ENCODE results near the gene CELF2.

CELF2 gene

GRCh38 chr10:11235771-11236170 lies 218.1 kb downstream of the CELF2 start:
- H3K27ac ChIP-seq (ENCODE audit: low read depth, low read length) = no peak overlapping the region
- H3K4me1 ChIP-seq (ENCODE audit: control insufficient read depth in 1 of 2, insufficient read depth in 2 of 2, low read length in 2 of 2) = peaks cover 4 to 11% of the 10 kb centered on the region in 2 donors
- no peaks in the 10 kb centered on the region for H3K36me3 ChIP-seq (ENCODE audit: control insufficient read depth in 1 of 2, insufficient read depth in 2 of 2, low read length in 2 of 2)
- H3K4me3 ChIP-seq (ENCODE audit: low read depth in 1 of 2, low read length in 2 of 2) = no peak overlapping the region
- no peaks in the 10 kb centered on the region for H3K27me3 ChIP-seq (ENCODE audit: control insufficient read depth in 1 of 2, insufficient read depth in 2 of 2, low read length in 2 of 2)
- no peak overlapping the region for H3K9ac ChIP-seq (ENCODE audit: low read depth in 1 of 2, low read length in 2 of 2)
- no peaks in the 10 kb centered on the region for H3K9me3 ChIP-seq (ENCODE audit: control insufficient read depth in 1 of 2, low read length in 2 of 2)

DNA sequence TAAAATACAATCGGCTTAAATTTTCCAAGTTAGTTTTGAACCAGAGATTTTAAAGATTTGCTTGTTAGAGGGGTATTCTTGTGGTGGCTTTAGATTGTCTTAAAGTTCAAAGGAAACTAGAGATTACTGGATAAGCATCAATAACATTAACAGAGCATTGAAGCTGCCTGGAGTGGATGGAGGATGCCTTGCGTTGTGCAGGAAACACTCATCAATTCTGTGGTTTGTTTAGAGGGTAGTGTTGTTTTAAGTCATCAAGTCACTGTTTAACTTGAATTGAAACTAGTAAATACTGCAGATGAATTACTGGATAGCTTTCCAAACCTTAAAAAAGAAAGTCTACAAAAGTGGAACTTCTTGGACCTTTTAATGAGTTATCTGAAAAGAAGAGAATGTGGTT lies 218.6 kb downstream of the CELF2 start:
- Histone ChIP-seq H3K4me1 (ENCODE audit: control insufficient read depth in 1 of 2, insufficient read depth in 2 of 2, low read length in 2 of 2) (peaks cover 4 to 11% of the 10 kb centered on the region in 2 donors), H3K4me3 (ENCODE audit: low read depth in 1 of 2, low read length in 2 of 2) (no peak overlapping the region), H3K27me3 (ENCODE audit: control insufficient read depth in 1 of 2, insufficient read depth in 2 of 2, low read length in 2 of 2) (no peaks in the 10 kb centered on the region), H3K9me3 (ENCODE audit: control insufficient read depth in 1 of 2, low read length in 2 of 2) (no peaks in the 10 kb centered on the region), H3K27ac (ENCODE audit: low read depth, low read length) (no peak overlapping the region), H3K36me3 (ENCODE audit: control insufficient read depth in 1 of 2, insufficient read depth in 2 of 2, low read length in 2 of 2) (no peaks in the 10 kb centered on the region), H3K9ac (ENCODE audit: low read depth in 1 of 2, low read length in 2 of 2) (no peak overlapping the region)

GRCh38 chr10:11237571-11237970 lies 219.9 kb downstream of the CELF2 start:
- Histone ChIP-seq H3K4me1 (ENCODE audit: control insufficient read depth in 1 of 2, insufficient read depth in 2 of 2, low read length in 2 of 2) (peaks cover 12 to 19% of the 10 kb centered on the region in 2 donors), H3K27ac (ENCODE audit: low read depth, low read length) (no peak overlapping the region), H3K36me3 (ENCODE audit: control insufficient read depth in 1 of 2, insufficient read depth in 2 of 2, low read length in 2 of 2) (no peaks in the 10 kb centered on the region), H3K27me3 (ENCODE audit: control insufficient read depth in 1 of 2, insufficient read depth in 2 of 2, low read length in 2 of 2) (no peaks in the 10 kb centered on the region), H3K9me3 (ENCODE audit: control insufficient read depth in 1 of 2, low read length in 2 of 2) (no peaks in the 10 kb centered on the region), H3K9ac (ENCODE audit: low read depth in 1 of 2, low read length in 2 of 2) (no peak overlapping the region), H3K4me3 (ENCODE audit: low read depth in 1 of 2, low read length in 2 of 2) (no peak overlapping the region)

DNA sequence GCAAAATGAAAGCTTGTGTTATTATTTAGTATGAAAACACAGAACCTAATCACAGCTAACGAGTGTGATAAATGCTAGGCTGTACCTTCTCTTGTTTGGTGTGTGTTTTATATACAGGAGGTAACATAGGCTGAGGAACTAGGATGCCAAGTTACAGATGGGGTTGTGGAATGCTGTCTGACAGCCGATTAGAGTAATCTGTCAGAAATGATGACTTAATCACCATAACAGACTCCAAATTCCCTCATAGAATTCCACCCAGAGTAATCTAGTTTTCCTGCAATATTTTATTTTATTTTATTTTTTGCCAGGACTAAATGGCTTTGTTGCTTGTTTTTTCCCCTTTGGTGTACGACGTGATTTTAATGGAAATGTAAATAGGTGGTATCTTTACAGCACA lies 221.2 kb downstream of the CELF2 start:
- Histone ChIP-seq H3K27ac (ENCODE audit: low read depth, low read length) (no peak overlapping the region), H3K9me3 (ENCODE audit: control insufficient read depth in 1 of 2, low read length in 2 of 2) (no peaks in the 10 kb centered on the region)

GRCh38 chr10:11240641-11241040 lies 223.0 kb downstream of the CELF2 start:
- H3K4me3 ChIP-seq (ENCODE audit: low read depth in 1 of 2, low read length in 2 of 2) = no peak overlapping the region
- peaks cover 20 to 34% of the 10 kb centered on the region in 2 donors for H3K4me1 ChIP-seq (ENCODE audit: control insufficient read depth in 1 of 2, insufficient read depth in 2 of 2, low read length in 2 of 2)
- H3K9me3 ChIP-seq (ENCODE audit: control insufficient read depth in 1 of 2, low read length in 2 of 2) = no peaks in the 10 kb centered on the region
- no peak overlapping the region for H3K27ac ChIP-seq (ENCODE audit: low read depth, low read length)
- no peak overlapping the region for H3K9ac ChIP-seq (ENCODE audit: low read depth in 1 of 2, low read length in 2 of 2)
- H3K27me3 ChIP-seq (ENCODE audit: control insufficient read depth in 1 of 2, insufficient read depth in 2 of 2, low read length in 2 of 2) = no peaks in the 10 kb centered on the region
- no peaks in the 10 kb centered on the region for H3K36me3 ChIP-seq (ENCODE audit: control insufficient read depth in 1 of 2, insufficient read depth in 2 of 2, low read length in 2 of 2)

More for the DNA sequence above, 221.2 kb downstream of the CELF2 start:
- H3K36me3 ChIP-seq (ENCODE audit: control insufficient read depth in 1 of 2, insufficient read depth in 2 of 2, low read length in 2 of 2) = no peaks in the 10 kb centered on the region
- no peak overlapping the region for H3K9ac ChIP-seq (ENCODE audit: low read depth in 1 of 2, low read length in 2 of 2)
- H3K27me3 ChIP-seq (ENCODE audit: control insufficient read depth in 1 of 2, insufficient read depth in 2 of 2, low read length in 2 of 2) = no peaks in the 10 kb centered on the region
- H3K4me1 ChIP-seq (ENCODE audit: control insufficient read depth in 1 of 2, insufficient read depth in 2 of 2, low read length in 2 of 2) = peaks cover 15 to 29% of the 10 kb centered on the region in 2 donors
- no peak overlapping the region for H3K4me3 ChIP-seq (ENCODE audit: low read depth in 1 of 2, low read length in 2 of 2)

DNA sequence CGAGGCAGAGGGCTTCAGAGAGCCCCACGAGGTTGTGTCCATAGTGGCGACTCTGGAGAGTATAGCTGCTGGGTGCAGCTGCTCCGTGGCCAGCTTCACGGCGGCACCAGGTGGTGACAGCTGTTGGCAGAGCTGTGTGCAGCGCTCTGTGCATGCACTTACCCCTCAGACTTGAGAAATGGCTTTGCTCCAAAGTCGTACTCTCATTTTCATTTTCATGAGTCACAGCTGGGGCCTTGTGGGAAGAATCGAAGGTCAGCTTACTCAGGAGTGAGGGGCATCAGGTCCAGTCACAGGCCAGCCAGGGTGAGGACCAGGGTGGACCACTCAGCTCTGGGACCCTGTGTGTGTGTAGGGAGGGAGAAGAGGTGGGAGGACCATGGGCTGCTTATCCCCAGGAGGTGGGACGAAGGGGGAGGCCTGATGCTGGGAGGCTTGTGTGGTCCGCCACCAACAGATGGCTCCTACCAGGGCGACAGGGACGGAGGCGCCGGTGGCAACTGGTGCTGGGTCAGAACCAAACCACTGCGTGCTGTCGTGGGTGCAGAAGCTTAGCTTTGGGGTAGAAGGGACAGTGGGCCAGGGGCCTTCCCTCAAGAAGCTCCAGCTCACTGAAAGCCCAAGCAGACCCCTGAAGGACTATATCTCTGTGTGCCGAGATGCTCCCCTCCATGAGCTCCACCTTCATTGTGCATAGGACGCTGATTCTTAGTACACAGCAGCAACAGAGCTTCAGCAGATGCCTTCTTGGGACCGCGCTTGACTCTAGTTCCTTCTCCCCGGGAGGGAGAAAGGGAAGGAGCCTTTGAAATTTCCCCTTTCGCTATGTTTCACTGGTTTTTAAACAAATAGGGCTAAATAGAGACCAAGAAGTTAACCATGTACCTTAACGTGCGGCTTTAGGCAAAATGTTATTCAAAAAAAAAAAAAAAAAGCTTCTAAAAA lies 225.0 kb downstream of the CELF2 start:
- H3K27ac ChIP-seq (ENCODE audit: low read depth, low read length) = peak overlapping the region; percentile 22

DNA sequence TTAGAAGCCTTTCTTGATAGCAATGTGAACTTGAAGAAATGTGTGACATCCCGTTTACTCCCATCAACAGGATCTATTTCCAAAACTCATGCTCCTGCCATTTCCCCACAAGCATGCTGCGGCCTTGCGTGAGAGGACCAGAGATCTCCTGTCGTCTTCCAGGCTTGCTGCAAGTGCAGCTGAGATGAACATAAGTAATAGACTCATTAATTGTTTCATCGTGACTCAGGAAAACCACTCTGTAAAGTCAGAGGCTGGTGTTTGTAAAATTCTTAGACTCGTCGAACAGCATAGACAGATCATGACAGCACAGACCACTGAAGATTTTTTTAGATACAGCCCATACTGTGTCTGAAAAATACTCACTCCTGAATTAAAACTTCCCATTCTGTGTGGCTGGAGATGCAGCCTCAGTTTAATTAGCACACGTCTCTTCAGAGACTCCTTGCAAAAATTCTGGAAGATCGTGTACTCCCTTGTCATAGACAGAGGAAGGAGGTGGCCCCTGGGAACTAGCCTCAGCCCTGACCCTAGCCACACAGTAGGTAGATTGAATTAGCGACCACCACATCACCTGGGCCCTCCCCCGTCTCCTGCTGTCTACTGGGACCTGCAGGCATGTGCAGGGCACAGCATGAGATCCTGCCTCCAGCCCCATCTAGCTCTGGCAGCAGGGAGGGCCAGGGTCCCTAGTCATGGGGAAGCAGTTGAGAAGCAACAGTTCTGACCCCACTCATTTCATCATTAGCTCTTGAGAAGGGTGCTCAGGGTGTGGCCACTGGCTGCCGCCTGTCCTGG lies 226.0 kb downstream of the CELF2 start:
- Histone ChIP-seq H3K4me3 (ENCODE audit: low read depth in 1 of 2, low read length in 2 of 2) (no peak overlapping the region), H3K4me1 (ENCODE audit: control insufficient read depth in 1 of 2, insufficient read depth in 2 of 2, low read length in 2 of 2) (peaks cover 28 to 33% of the 10 kb centered on the region in 2 donors), H3K9me3 (ENCODE audit: control insufficient read depth in 1 of 2, low read length in 2 of 2) (no peaks in the 10 kb centered on the region), H3K9ac (ENCODE audit: low read depth in 1 of 2, low read length in 2 of 2) (no peak overlapping the region), H3K36me3 (ENCODE audit: control insufficient read depth in 1 of 2, insufficient read depth in 2 of 2, low read length in 2 of 2) (no peaks in the 10 kb centered on the region), H3K27ac (ENCODE audit: low read depth, low read length) (no peak overlapping the region), H3K27me3 (ENCODE audit: control insufficient read depth in 1 of 2, insufficient read depth in 2 of 2, low read length in 2 of 2) (no peaks in the 10 kb centered on the region)

More for the DNA sequence above, 225.0 kb downstream of the CELF2 start:
- Histone ChIP-seq H3K4me1 (ENCODE audit: control insufficient read depth in 1 of 2, insufficient read depth in 2 of 2, low read length in 2 of 2) (peaks cover 28 to 33% of the 10 kb centered on the region in 2 donors), H3K9ac (ENCODE audit: low read depth in 1 of 2, low read length in 2 of 2) (peak overlapping the region in 1 of 2 donors; percentile 39), H3K4me3 (ENCODE audit: low read depth in 1 of 2, low read length in 2 of 2) (peak overlapping the region in 1 of 2 donors; percentile 45), H3K36me3 (ENCODE audit: control insufficient read depth in 1 of 2, insufficient read depth in 2 of 2, low read length in 2 of 2) (no peaks in the 10 kb centered on the region), H3K9me3 (ENCODE audit: control insufficient read depth in 1 of 2, low read length in 2 of 2) (no peaks in the 10 kb centered on the region), H3K27me3 (ENCODE audit: control insufficient read depth in 1 of 2, insufficient read depth in 2 of 2, low read length in 2 of 2) (no peaks in the 10 kb centered on the region)

- Histone ChIP-seq H3K27me3 (ENCODE audit: control insufficient read depth in 1 of 2, insufficient read depth in 2 of 2, low read length in 2 of 2) (no peaks in the 10 kb centered on the region), H3K27ac (ENCODE audit: low read depth, low read length) (no peak overlapping the region), H3K4me1 (ENCODE audit: control insufficient read depth in 1 of 2, insufficient read depth in 2 of 2, low read length in 2 of 2) (peaks cover 28 to 33% of the 10 kb centered on the region in 2 donors), H3K36me3 (ENCODE audit: control insufficient read depth in 1 of 2, insufficient read depth in 2 of 2, low read length in 2 of 2) (no peaks in the 10 kb centered on the region), H3K4me3 (ENCODE audit: low read depth in 1 of 2, low read length in 2 of 2) (no peak overlapping the region), H3K9ac (ENCODE audit: low read depth in 1 of 2, low read length in 2 of 2) (no peak overlapping the region), H3K9me3 (ENCODE audit: control insufficient read depth in 1 of 2, low read length in 2 of 2) (no peaks in the 10 kb centered on the region)
Observed at GRCh38 chr10:11245095-11245479, 227.4 kb downstream of the CELF2 start.

GRCh38 chr10:11245510-11245909 lies 227.8 kb downstream of the CELF2 start:
- Histone ChIP-seq H3K27me3 (ENCODE audit: control insufficient read depth in 1 of 2, insufficient read depth in 2 of 2, low read length in 2 of 2) (no peaks in the 10 kb centered on the region), H3K9ac (ENCODE audit: low read depth in 1 of 2, low read length in 2 of 2) (no peak overlapping the region), H3K4me1 (ENCODE audit: control insufficient read depth in 1 of 2, insufficient read depth in 2 of 2, low read length in 2 of 2) (peaks cover 28 to 33% of the 10 kb centered on the region in 2 donors), H3K9me3 (ENCODE audit: control insufficient read depth in 1 of 2, low read length in 2 of 2) (no peaks in the 10 kb centered on the region), H3K4me3 (ENCODE audit: low read depth in 1 of 2, low read length in 2 of 2) (no peak overlapping the region), H3K27ac (ENCODE audit: low read depth, low read length) (no peak overlapping the region), H3K36me3 (ENCODE audit: control insufficient read depth in 1 of 2, insufficient read depth in 2 of 2, low read length in 2 of 2) (no peaks in the 10 kb centered on the region)
